Measurements from ENCODE around the gene RXFP4.

Gene RXFP4

DNA sequence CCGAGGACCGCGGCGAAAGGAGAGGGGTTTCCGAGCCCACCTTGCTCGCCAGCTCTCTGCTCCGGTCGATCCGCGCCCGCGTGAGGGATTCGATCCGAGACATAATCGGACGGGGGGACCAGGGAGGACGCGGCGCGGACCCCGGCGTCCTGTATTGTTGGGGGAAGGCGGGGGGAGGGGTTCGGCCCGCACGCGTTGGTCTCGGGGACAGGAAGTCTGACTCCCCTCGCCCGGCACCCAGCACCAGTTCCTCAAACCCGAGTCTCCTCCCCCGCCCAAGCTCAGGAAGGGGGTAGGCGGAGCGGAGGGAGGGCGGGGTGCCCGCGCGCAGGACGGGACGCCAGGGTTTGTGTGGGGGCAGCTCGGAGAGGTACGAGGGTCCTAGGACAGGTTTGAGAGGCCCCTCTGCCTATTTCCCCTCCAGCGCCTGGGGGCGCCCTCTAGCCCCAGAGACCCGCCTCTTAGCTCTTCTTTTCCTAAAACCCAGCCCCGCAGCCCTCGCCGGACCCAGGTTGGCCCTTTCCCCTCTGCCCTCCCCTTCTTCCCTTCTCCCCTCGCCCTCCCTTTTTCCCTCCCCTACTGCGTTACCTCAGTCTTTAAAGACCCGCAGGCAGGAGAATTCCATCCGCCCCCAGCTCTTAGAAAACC lies 37.0 kb downstream of the RXFP4 start, which contains the start of gene ARHGEF2:
Gene ARHGEF2, minus strand, starts transcription at position 223 of the 648 bp plus-strand sequence. Its CDS starts 120 bp downstream, at position 103.
- H3K27me3 ChIP-seq (replicated peaks in 2 of 5; ENCODE audit: control insufficient read depth in 4 of 5, insufficient read depth in 5 of 5, low read length in 4 of 5): no peaks in the 10 kb centered on the region
- POLR2A ChIA-PET: interaction anchor here (0.6 to 4.9 kb wide), 7 partner anchors 10 to 215 kb away, joined by 3 to 60 read pairs (median 3); no protein-coding TSS in a partner anchor
- peaks cover 44 to 87% (median 83%) of the 10 kb centered on the region in 4 experiments for H3K4me1 ChIP-seq (ENCODE audit: control extremely low read depth in 1 of 4, control insufficient read depth in 4 of 4, insufficient read depth in 4 of 4, low read length in 3 of 4)
- H3K9me3 ChIP-seq (ENCODE audit: control extremely low read depth in 1 of 5, control insufficient read depth in 4 of 5, insufficient read depth in 2 of 5, low read depth in 1 of 5, low read length in 4 of 5): no peaks in the 10 kb centered on the region
- H3K36me3 ChIP-seq (ENCODE audit: control insufficient read depth in 4 of 4, insufficient read depth in 4 of 4, low read length in 3 of 4): peaks cover 0 to 9% (median 2%) of the 10 kb centered on the region in 4 experiments
- peak within 1 kb of the TSS; percentile 87 to 95 for H3K27ac ChIP-seq (ENCODE audit: insufficient read depth in 1 of 2, low read depth in 1 of 2, low read length in 2 of 2, poor library complexity in 1 of 2, severe bottlenecking in 2 of 2)
- DNase-seq: peak; percentile 87 to 96 (median 93)
- peak within 1 kb of the TSS; percentile 79 to 99 (median 92) for H3K4me3 ChIP-seq (ENCODE audit: control insufficient read depth in 1 of 7, extremely low read depth in 1 of 7, insufficient read depth in 4 of 7, low read depth in 2 of 7, low read length in 6 of 7)
- WGBS (ENCODE audit: insufficient coverage): 0% methylated on average over 24 of the region's 52 CpGs
- CTCF ChIA-PET: interaction anchor here (0.7 to 12.5 kb wide), 7 partner anchors 11 to 41 kb away, joined by 3 to 208 read pairs (median 6); no protein-coding TSS in a partner anchor

GRCh38 chr1:155978973-155979429 lies 37.6 kb downstream of the RXFP4 start:
- 0% methylated on average over 8 of the region's 8 CpGs for WGBS (ENCODE audit: insufficient coverage)
- ChIA-PET POLR2A (interaction anchor here (0.6 to 4.9 kb wide), 6 partner anchors 11 to 69 kb away, joined by 3 to 60 read pairs (median 3); no protein-coding TSS in a partner anchor), CTCF (interaction anchor here (0.7 to 12.5 kb wide), 8 partner anchors 11 to 41 kb away, joined by 3 to 208 read pairs (median 10); no protein-coding TSS in a partner anchor)
- Histone ChIP-seq H3K4me1 (ENCODE audit: control extremely low read depth in 1 of 4, control insufficient read depth in 4 of 4, insufficient read depth in 4 of 4, low read length in 3 of 4) (peaks cover 43 to 87% (median 84%) of the 10 kb centered on the region in 4 experiments), H3K4me3 (ENCODE audit: control insufficient read depth in 1 of 7, extremely low read depth in 1 of 7, insufficient read depth in 4 of 7, low read depth in 2 of 7, low read length in 6 of 7) (peak overlapping the region; percentile 79 to 99 (median 92)), H3K27me3 (replicated peaks in 2 of 5; ENCODE audit: control insufficient read depth in 4 of 5, insufficient read depth in 5 of 5, low read length in 4 of 5) (no peaks in the 10 kb centered on the region), H3K27ac (ENCODE audit: insufficient read depth in 1 of 2, low read depth in 1 of 2, low read length in 2 of 2, poor library complexity in 1 of 2, severe bottlenecking in 2 of 2) (peak overlapping the region; percentile 87 to 95), H3K36me3 (ENCODE audit: control insufficient read depth in 4 of 4, insufficient read depth in 4 of 4, low read length in 3 of 4) (peaks cover 0 to 5% (median 2%) of the 10 kb centered on the region in 4 experiments), H3K9me3 (ENCODE audit: control extremely low read depth in 1 of 5, control insufficient read depth in 4 of 5, insufficient read depth in 2 of 5, low read depth in 1 of 5, low read length in 4 of 5) (no peaks in the 10 kb centered on the region)
- peak in 2 of 3 donors; percentile 19 to 25 for DNase-seq

DNA sequence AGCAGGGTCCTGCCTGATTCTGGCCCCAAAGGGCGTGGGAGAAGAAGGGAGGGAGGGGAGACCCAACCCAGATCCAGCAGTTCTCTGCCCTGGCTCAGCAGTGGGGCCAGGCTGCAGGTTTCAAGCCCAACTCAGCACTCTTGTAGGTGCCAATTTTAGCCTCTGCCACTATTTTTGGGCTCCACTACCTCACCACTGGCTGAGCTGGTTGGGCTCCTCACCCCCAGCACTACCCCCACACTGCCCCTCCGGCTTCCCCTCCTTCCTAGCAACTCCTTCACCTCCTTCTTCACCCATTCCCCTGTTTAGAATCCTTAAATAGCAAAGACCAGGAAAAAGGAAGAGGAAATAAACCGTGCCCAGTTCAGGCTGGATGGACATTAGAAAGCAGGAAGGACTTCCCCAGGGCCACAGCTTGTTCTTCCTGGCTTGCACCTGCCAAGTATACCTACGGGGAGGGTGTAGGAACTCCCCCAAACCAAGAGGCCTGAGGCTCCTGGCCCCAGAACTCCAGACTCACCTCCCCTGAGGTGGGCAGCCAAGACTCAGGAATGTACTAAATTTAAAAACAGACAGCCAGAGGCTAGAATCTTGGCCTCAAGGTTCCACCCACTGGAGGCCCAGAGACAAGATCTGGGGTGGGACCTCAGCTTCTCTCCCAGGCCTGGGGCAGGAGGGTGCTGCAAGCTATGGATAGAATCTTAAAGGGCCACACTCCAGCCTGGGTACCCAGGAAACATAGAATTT lies 38.3 kb downstream of the RXFP4 start:
- H3K36me3 ChIP-seq (ENCODE audit: control insufficient read depth in 4 of 4, insufficient read depth in 4 of 4, low read length in 3 of 4): no peaks in the 10 kb centered on the region
- H3K27me3 ChIP-seq (replicated peaks in 2 of 5; ENCODE audit: control insufficient read depth in 4 of 5, insufficient read depth in 5 of 5, low read length in 4 of 5): no peaks in the 10 kb centered on the region
- H3K9me3 ChIP-seq (ENCODE audit: control extremely low read depth in 1 of 5, control insufficient read depth in 4 of 5, insufficient read depth in 2 of 5, low read depth in 1 of 5, low read length in 4 of 5): no peaks in the 10 kb centered on the region
- WGBS (ENCODE audit: insufficient coverage): 12% methylated on average over 3 of the region's 4 CpGs
- peak overlapping the region; percentile 53 to 95 for H3K27ac ChIP-seq (ENCODE audit: insufficient read depth in 1 of 2, low read depth in 1 of 2, low read length in 2 of 2, poor library complexity in 1 of 2, severe bottlenecking in 2 of 2)
- H3K4me3 ChIP-seq (ENCODE audit: control insufficient read depth in 1 of 7, extremely low read depth in 1 of 7, insufficient read depth in 4 of 7, low read depth in 2 of 7, low read length in 6 of 7): peak overlapping the region in 6 of 7 experiments; percentile 82 to 99 (median 94)
- ChIA-PET CTCF (interaction anchor here (1.0 to 12.5 kb wide), 8 partner anchors 10 to 42 kb away, joined by 4 to 208 read pairs (median 10); no protein-coding TSS in a partner anchor), POLR2A (interaction anchor here (0.6 to 4.9 kb wide), 3 partner anchors 12 to 78 kb away, joined by 3 to 60 read pairs (median 4); no protein-coding TSS in a partner anchor)
- H3K4me1 ChIP-seq (ENCODE audit: control extremely low read depth in 1 of 4, control insufficient read depth in 4 of 4, insufficient read depth in 4 of 4, low read length in 3 of 4): peaks cover 40 to 83% (median 78%) of the 10 kb centered on the region in 4 experiments
- no peak for DNase-seq

- Histone ChIP-seq H3K27ac (ENCODE audit: insufficient read depth in 1 of 2, low read depth in 1 of 2, low read length in 2 of 2, poor library complexity in 1 of 2, severe bottlenecking in 2 of 2) (peak overlapping the region in 1 of 2 experiments; percentile 95), H3K4me3 (ENCODE audit: control insufficient read depth in 1 of 7, extremely low read depth in 1 of 7, insufficient read depth in 4 of 7, low read depth in 2 of 7, low read length in 6 of 7) (peak overlapping the region in 3 of 7 experiments; percentile 3 to 33 (median 32)), H3K27me3 (replicated peaks in 2 of 5; ENCODE audit: control insufficient read depth in 4 of 5, insufficient read depth in 5 of 5, low read length in 4 of 5) (no peaks in the 10 kb centered on the region), H3K9me3 (ENCODE audit: control extremely low read depth in 1 of 5, control insufficient read depth in 4 of 5, insufficient read depth in 2 of 5, low read depth in 1 of 5, low read length in 4 of 5) (no peaks in the 10 kb centered on the region), H3K4me1 (ENCODE audit: control extremely low read depth in 1 of 4, control insufficient read depth in 4 of 4, insufficient read depth in 4 of 4, low read length in 3 of 4) (peaks cover 36 to 67% (median 61%) of the 10 kb centered on the region in 4 experiments), H3K36me3 (ENCODE audit: control insufficient read depth in 4 of 4, insufficient read depth in 4 of 4, low read length in 3 of 4) (no peaks in the 10 kb centered on the region)
- POLR2A ChIA-PET: no interaction called here
- CTCF ChIA-PET: interaction anchor here (0.6 to 12.5 kb wide), 10 partner anchors 8 to 265 kb away, joined by 3 to 208 read pairs (median 10); no protein-coding TSS in a partner anchor
- DNase-seq: peak in 2 of 3 donors; percentile 71 to 75
- 50% methylated on average over 4 of the region's 6 CpGs for WGBS (ENCODE audit: insufficient coverage)
These were observed 40.0 kb downstream of the RXFP4 start for GRCh38 chr1:155981266-155982088.

DNA sequence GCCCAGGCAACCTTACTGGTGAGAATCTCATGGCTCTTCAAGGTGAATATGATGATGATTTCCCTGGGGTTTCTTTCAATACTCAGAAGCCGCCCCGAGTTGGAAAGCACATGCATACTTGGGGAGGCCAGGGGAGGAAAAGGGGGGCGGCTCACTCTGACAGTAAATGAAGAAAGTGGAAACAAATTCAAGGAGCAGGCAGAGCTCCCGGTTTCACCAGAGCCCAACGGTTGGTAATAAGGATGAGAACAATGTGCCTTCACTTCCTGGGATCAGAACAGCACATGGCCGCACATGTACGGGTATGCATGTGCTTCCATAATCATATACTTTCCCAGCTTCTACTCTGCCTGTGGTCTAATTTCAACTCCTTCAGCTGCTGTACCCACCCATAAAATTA lies 40.7 kb downstream of the RXFP4 start:
- Histone ChIP-seq H3K4me3 (ENCODE audit: control insufficient read depth in 1 of 7, extremely low read depth in 1 of 7, insufficient read depth in 4 of 7, low read depth in 2 of 7, low read length in 6 of 7) (no peak overlapping the region), H3K36me3 (ENCODE audit: control insufficient read depth in 4 of 4, insufficient read depth in 4 of 4, low read length in 3 of 4) (no peaks in the 10 kb centered on the region), H3K27ac (ENCODE audit: insufficient read depth in 1 of 2, low read depth in 1 of 2, low read length in 2 of 2, poor library complexity in 1 of 2, severe bottlenecking in 2 of 2) (peak overlapping the region in 1 of 2 experiments; percentile 63), H3K9me3 (ENCODE audit: control extremely low read depth in 1 of 5, control insufficient read depth in 4 of 5, insufficient read depth in 2 of 5, low read depth in 1 of 5, low read length in 4 of 5) (no peaks in the 10 kb centered on the region), H3K4me1 (ENCODE audit: control extremely low read depth in 1 of 4, control insufficient read depth in 4 of 4, insufficient read depth in 4 of 4, low read length in 3 of 4) (peaks cover 31 to 61% (median 56%) of the 10 kb centered on the region in 4 experiments), H3K27me3 (replicated peaks in 2 of 5; ENCODE audit: control insufficient read depth in 4 of 5, insufficient read depth in 5 of 5, low read length in 4 of 5) (no peaks in the 10 kb centered on the region)
- DNase-seq: no peak
- POLR2A ChIA-PET: no interaction called here
- WGBS (ENCODE audit: insufficient coverage): 63% methylated on average over 4 of the region's 7 CpGs
- CTCF ChIA-PET: interaction anchor here (0.6 to 12.5 kb wide), 7 partner anchors 8 to 264 kb away, joined by 3 to 208 read pairs (median 5); no protein-coding TSS in a partner anchor

Data from common myeloid progenitor, CD34-positive (primary cell).